Astrocyte of the cerebellum (primary cell): Measurements from ENCODE around the gene KLHDC4.

Experiments used
- DNase-seq: peaks from one replicate; pipeline ENCODE4 v3.0.0-alpha.2; 2011; ENCODE audit warnings: low read depth
- H3K4me3 ChIP-seq: 2 replicates; pipeline ENCODE4 v1.5.1; 2011; ENCODE audit warnings: mild to moderate bottlenecking, low read depth, low read length, moderate library complexity
- in situ Hi-C: cut with HindIII; loops from 2 replicates; pipeline ENCODE4 v1.10.0; 2017; ENCODE audit warnings: low sequenced_read_pairs
- TF ChIP-seq, protein P1 (sequence below): IDR thresholded peaks from 2 replicates; pipeline ENCODE4 v1.5.1; 2012; ENCODE audit warnings: low read length, low read depth, moderate library complexity, mild to moderate bottlenecking; ENCODE audit errors: missing control alignments

The KLHDC4 gene

DNA sequence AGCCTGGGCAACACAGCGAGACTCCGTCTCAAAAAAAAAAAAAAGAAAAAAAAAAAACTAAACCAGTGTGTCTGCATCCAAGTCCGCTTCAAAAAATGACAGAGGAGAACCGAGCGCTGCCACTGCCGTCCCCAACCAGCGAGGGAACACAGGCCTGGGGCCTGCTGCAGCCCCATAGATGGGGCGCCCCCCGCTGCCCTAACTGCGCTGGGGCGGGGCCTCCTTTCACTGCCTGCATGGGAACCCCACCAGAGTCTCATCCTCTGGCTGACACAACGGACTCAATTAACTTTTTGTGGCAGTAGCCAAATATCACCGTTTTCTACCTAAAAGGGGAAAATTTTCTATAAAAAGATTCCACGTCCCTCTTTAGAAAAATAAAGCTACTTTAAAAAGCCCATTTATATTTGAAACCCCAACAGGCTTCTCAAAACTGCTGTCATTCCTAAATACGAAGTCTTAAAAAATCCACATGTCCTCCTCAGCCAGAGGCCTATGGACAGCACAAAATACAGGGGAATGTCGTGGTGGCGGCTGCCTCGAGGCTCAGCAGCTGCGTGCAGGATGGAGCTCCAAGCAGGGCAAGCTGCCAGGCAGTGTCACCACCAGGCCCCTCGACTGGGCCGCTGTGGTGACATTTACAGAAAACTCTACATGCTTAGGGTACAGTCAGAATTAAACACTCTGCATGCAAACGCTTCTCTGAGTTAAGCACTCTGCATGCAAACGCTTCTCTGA is 30.3 kb downstream of the KLHDC4 start:
- no peak overlapping the region for H3K4me3 ChIP-seq
- no peak for DNase-seq
- TF ChIP-seq, protein P1, sequence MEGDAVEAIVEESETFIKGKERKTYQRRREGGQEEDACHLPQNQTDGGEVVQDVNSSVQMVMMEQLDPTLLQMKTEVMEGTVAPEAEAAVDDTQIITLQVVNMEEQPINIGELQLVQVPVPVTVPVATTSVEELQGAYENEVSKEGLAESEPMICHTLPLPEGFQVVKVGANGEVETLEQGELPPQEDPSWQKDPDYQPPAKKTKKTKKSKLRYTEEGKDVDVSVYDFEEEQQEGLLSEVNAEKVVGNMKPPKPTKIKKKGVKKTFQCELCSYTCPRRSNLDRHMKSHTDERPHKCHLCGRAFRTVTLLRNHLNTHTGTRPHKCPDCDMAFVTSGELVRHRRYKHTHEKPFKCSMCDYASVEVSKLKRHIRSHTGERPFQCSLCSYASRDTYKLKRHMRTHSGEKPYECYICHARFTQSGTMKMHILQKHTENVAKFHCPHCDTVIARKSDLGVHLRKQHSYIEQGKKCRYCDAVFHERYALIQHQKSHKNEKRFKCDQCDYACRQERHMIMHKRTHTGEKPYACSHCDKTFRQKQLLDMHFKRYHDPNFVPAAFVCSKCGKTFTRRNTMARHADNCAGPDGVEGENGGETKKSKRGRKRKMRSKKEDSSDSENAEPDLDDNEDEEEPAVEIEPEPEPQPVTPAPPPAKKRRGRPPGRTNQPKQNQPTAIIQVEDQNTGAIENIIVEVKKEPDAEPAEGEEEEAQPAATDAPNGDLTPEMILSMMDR, result no peak
- in situ Hi-C loops, result no loop called here

DNA sequence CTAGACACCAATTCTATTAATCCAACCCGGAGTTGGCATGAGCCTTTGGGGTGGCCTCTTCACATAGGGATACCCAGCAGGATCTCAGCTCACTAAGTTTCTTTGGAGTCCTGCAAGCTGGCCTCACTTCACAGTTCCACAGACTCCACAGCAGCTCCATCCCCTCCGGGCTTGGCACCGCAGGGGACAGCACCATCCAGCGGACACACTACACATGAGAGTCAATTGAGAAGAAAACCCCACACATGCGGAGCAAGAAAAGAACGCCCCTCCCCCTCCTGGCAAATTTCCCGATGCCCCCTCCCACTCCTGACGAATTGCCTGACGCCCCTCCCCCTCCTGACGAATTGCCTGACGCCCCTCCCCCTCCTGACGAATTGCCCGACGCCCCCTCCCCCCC is 31.1 kb downstream of the KLHDC4 start:
- no peak for DNase-seq
- in situ Hi-C loops, result no loop called here
- no peak overlapping the region for H3K4me3 ChIP-seq
- TF ChIP-seq, protein P1, result peak; percentile 2

GRCh38 chr16:87733190-87733589 is 32.6 kb downstream of the KLHDC4 start:
- in situ Hi-C loops, result no loop called here
- H3K4me3 ChIP-seq, result no peak overlapping the region
- no peak for DNase-seq
- TF ChIP-seq, protein P1, result no peak

- no peak for DNase-seq
- TF ChIP-seq, protein P1, result no peak
- in situ Hi-C loops, result no loop called here
- no peak overlapping the region for H3K4me3 ChIP-seq
Measured at GRCh38 chr16:87731607-87732006, 34.2 kb downstream of the KLHDC4 start.

- no peak for DNase-seq
- H3K4me3 ChIP-seq, result no peak overlapping the region
- TF ChIP-seq, protein P1, result no peak
- in situ Hi-C loops, result no loop called here
Measured at GRCh38 chr16:87729266-87729954, 36.4 kb downstream of the KLHDC4 start.

- in situ Hi-C loops, result no loop called here
- peak; percentile 61 for DNase-seq
- TF ChIP-seq, protein P1, result no peak
- no peak overlapping the region for H3K4me3 ChIP-seq
Measured at GRCh38 chr16:87728026-87728425, 37.8 kb downstream of the KLHDC4 start.
